Measurements from ENCODE around the gene TRIM37. TPM values are rescaled to one million over a fixed set of nuclear protein-coding genes. Genes with fewer than 3 reads are reported as not detected.

Gene TRIM37
- total RNA-seq, 1 donor from 2014 or later = 19.3 TPM

GRCh38 chr17:59151591-59151990 is 44.9 kb upstream of the TRIM37 start:
- no peaks in the 10 kb centered on the region for H3K27me3 ChIP-seq (ENCODE audit: low read depth)
- TF ChIP-seq CTCF (IDR thresholded peaks at IDR 0.05) = no peak
- no peaks in the 10 kb centered on the region for H3K36me3 ChIP-seq
- H3K9me3 ChIP-seq = no peaks in the 10 kb centered on the region
- H3K4me1 ChIP-seq = peaks cover 26% of the 10 kb centered on the region
- no peak overlapping the region for H3K4me3 ChIP-seq
- H3K27ac ChIP-seq = no peak overlapping the region
- ATAC-seq (no peak), DNase-seq (no peak)
- intact Hi-C loops (cut with DNase I) = no loop called here

GRCh38 chr17:59151006-59151405 is 44.3 kb upstream of the TRIM37 start:
- Histone ChIP-seq H3K27me3 (ENCODE audit: low read depth) (no peaks in the 10 kb centered on the region), H3K36me3 (no peaks in the 10 kb centered on the region), H3K9me3 (no peaks in the 10 kb centered on the region), H3K4me1 (peaks cover 26% of the 10 kb centered on the region), H3K27ac (no peak overlapping the region), H3K4me3 (no peak overlapping the region)
- intact Hi-C loops (cut with DNase I) = no loop called here
- no peak for TF ChIP-seq CTCF (IDR thresholded peaks at IDR 0.05)
- DNase-seq (no peak), ATAC-seq (no peak)

GRCh38 chr17:59149841-59150511 is 43.3 kb upstream of the TRIM37 start:
- no peak for TF ChIP-seq CTCF (IDR thresholded peaks at IDR 0.05)
- no peak for ATAC-seq
- Histone ChIP-seq H3K36me3 (no peaks in the 10 kb centered on the region), H3K9me3 (no peaks in the 10 kb centered on the region), H3K4me3 (no peak overlapping the region), H3K4me1 (peaks cover 26% of the 10 kb centered on the region), H3K27ac (no peak overlapping the region), H3K27me3 (ENCODE audit: low read depth) (no peaks in the 10 kb centered on the region)
- intact Hi-C loops (cut with DNase I) = no loop called here
- DNase-seq = no peak

GRCh38 chr17:59149051-59149450 is 42.4 kb upstream of the TRIM37 start:
- H3K4me1 ChIP-seq = peaks cover 23% of the 10 kb centered on the region
- TF ChIP-seq CTCF (IDR thresholded peaks at IDR 0.05) = no peak
- no peak overlapping the region for H3K4me3 ChIP-seq
- H3K9me3 ChIP-seq = no peaks in the 10 kb centered on the region
- no peaks in the 10 kb centered on the region for H3K27me3 ChIP-seq (ENCODE audit: low read depth)
- DNase-seq (no peak), ATAC-seq (no peak)
- intact Hi-C loops (cut with DNase I) = no loop called here
- no peak overlapping the region for H3K27ac ChIP-seq
- no peaks in the 10 kb centered on the region for H3K36me3 ChIP-seq

- intact Hi-C loops (cut with DNase I) = no loop called here
- H3K36me3 ChIP-seq = peaks cover 4% of the 10 kb centered on the region
- ATAC-seq (no peak), DNase-seq (no peak)
- no peaks in the 10 kb centered on the region for H3K9me3 ChIP-seq
- H3K4me1 ChIP-seq = no peaks in the 10 kb centered on the region
- no peak for TF ChIP-seq CTCF (IDR thresholded peaks at IDR 0.05)
- no peaks in the 10 kb centered on the region for H3K27me3 ChIP-seq (ENCODE audit: low read depth)
- H3K27ac ChIP-seq = no peak overlapping the region
- no peak overlapping the region for H3K4me3 ChIP-seq
These were observed 39.0 kb upstream of the TRIM37 start for GRCh38 chr17:59145571-59146096.

All from lower lobe of right lung (tissue), 2 donors.